Ovary (tissue), 9 donors: ENCODE measurements around the gene ECHDC3. TPM values are rescaled to one million over a fixed set of nuclear protein-coding genes. Genes with fewer than 3 reads are reported as not detected.

ENCODE experiments used
- DNase-seq, 5 donors: peaks; one replicate each; pipeline ENCODE4 v3.0.0-alpha.2; 2019 to 2020
- H3K27ac ChIP-seq, 2 donors: fragments of 200-600 bp; one replicate each; pipeline versions ENCODE4 v1.5.1 to v1.8.0; 2019 to 2022
- H3K27me3 ChIP-seq: fragments of 200-600 bp; one replicate; pipeline ENCODE4 v1.8.0; 2022
- H3K36me3 ChIP-seq: fragments of 200-600 bp; sonication (generic); one replicate; pipeline ENCODE4 v1.5.1; 2019
- H3K4me1 ChIP-seq: one replicate; pipeline ENCODE4 v1.8.1; 2013; ENCODE audit warnings: mild to moderate bottlenecking, moderate library complexity; ENCODE audit not compliant: insufficient read depth
- H3K4me3 ChIP-seq: fragments of 200-600 bp; sonication (generic); one replicate; pipeline ENCODE4 v1.5.1; 2017
- H3K9me3 ChIP-seq, 2 donors: fragments of 200-600 bp in 1 of 2; sonication (generic) in 1 of 2; one replicate each; pipeline versions ENCODE4 v1.5.1 to v1.8.1; 2013 to 2019; ENCODE audit warnings: mild to moderate bottlenecking in 1 of 2, moderate library complexity in 1 of 2
- EP300 ChIP-seq: sonication (generic); formaldehyde crosslinking; IDR thresholded peaks from one replicate; pipeline ENCODE4 v1.6.1; 2017; ENCODE audit warnings: antibody characterized with exemption
- POLR2A ChIP-seq: fragments of 450-650 bp; IDR thresholded peaks from one replicate; pipeline ENCODE4 v1.6.1; 2017; ENCODE audit warnings: antibody characterized with exemption, mild to moderate bottlenecking, moderate library complexity
- WGBS, 3 donors: extraction: QIAGEN DNeasy Blood & Tissue Kit in 1 of 3; methylation state at CpG; one replicate each; pipeline versions ENCODE4 v1.1.5 to v1.1.7; 2013 to 2017; 5-methylcytosine and 5-hydroxymethylcytosine counted together
- intact Hi-C, 4 donors: fragments of 100-400 bp; cut with DNase I; formaldehyde crosslinking; loops; one replicate each; pipeline versions ENCODE4 v1.11.0 to v1.15.1; 2022 to 2023
- polyA plus RNA-seq, 2 donors: library from polyadenylated mRNA; stranded (reverse); fragments of 200-250 nt in 1 of 2; fragments of 350-450 nt in 1 of 2; fragmentation: Illumina TruSeq in 1 of 2; extraction: RNeasy Lipid Tissue Mini Kit (QIAGEN cat#74804) in 1 of 2; gene quantifications; one replicate each; pipeline ENCODE4 v1.2.3, GENCODE V29; 2013 to 2014
- total RNA-seq, 7 donors: library from RNA; depleted of rRNA in 2 of 7; stranded (reverse); fragments of >200 nt in 2 of 7; fragmentation: NEBNext Ultra II Directional in 3 of 7; extraction: Animal tissue kit (Norgen Biotek cat#: 25700) in 3 of 7; gene quantifications; one replicate each; pipeline versions ENCODE4 v1.1.0 to v1.2.4, GENCODE V29; 2016 to 2023
- TF ChIP-seq, protein P1 (sequence below), 3 donors: fragments of 450-650 bp in 2 of 3; fragments of 200-600 bp in 1 of 3; IDR thresholded peaks; one replicate each; pipeline versions ENCODE4 v1.5.1 to v1.8.0; 2016 to 2022; ENCODE audit warnings: antibody characterized with exemption in 3 of 3, mild to moderate bottlenecking in 1 of 3
- donor health status: DM: no; HTN: no; CAD: no; lungs with moderate emphysema.
- donor health status: DM: no; HTN: no; CAD: no.
- donor health status: Bipolar disorder and iron deficiency.
- donor health status: DM: yes; HTN: yes; CAD: no.
- donor health status: DM: no; HTN: no; CAD: no.
- donor health status: DM: yes; HTN: yes; CAD: no.

The ECHDC3 gene
- total and polyA plus RNA-seq, 9 donors: 13.1 to 33.2 (median 17.8) TPM

DNA sequence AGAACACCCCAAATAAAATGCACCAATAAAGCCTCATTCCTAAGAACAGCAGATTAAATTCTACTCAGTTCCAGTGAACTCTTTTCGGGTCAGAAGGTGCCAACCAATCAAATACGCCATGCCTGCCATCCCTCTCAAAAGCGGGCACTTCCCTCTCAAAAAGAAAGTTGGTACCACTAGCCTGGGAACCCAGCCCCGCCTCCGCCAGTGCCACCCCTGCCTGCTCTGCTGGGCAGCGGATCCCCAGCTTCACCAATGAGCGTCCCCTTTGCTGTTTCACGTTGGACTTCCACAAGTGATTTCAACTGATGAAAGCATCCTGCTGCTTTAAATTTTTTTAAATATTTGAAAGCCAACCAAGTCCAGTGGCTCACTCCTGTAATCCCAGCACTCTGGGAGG is 47.8 kb downstream of the ECHDC3 start:
- 58 to 67% (median 60%) methylated on average over 8 of the region's 8 CpGs for WGBS, 3 donors
- no peak for TF ChIP-seq EP300
- no peak for TF ChIP-seq POLR2A
- TF ChIP-seq, protein P1, sequence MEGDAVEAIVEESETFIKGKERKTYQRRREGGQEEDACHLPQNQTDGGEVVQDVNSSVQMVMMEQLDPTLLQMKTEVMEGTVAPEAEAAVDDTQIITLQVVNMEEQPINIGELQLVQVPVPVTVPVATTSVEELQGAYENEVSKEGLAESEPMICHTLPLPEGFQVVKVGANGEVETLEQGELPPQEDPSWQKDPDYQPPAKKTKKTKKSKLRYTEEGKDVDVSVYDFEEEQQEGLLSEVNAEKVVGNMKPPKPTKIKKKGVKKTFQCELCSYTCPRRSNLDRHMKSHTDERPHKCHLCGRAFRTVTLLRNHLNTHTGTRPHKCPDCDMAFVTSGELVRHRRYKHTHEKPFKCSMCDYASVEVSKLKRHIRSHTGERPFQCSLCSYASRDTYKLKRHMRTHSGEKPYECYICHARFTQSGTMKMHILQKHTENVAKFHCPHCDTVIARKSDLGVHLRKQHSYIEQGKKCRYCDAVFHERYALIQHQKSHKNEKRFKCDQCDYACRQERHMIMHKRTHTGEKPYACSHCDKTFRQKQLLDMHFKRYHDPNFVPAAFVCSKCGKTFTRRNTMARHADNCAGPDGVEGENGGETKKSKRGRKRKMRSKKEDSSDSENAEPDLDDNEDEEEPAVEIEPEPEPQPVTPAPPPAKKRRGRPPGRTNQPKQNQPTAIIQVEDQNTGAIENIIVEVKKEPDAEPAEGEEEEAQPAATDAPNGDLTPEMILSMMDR (IDR thresholded peaks at IDR 0.05): no peak
- peak in 1 of 5 donors; percentile 31 for DNase-seq
- H3K4me3 ChIP-seq: no peak overlapping the region
- H3K27me3 ChIP-seq: no peaks in the 10 kb centered on the region
- H3K9me3 ChIP-seq: no peaks in the 10 kb centered on the region
- H3K4me1 ChIP-seq: peaks cover 1% of the 10 kb centered on the region
- intact Hi-C loops: loop anchor here in 2 of 4 donors (10.0 kb wide), 1 partner anchor 195 kb away; no protein-coding TSS in a partner anchor
- no peaks in the 10 kb centered on the region for H3K36me3 ChIP-seq
- no peak overlapping the region for H3K27ac ChIP-seq

DNA sequence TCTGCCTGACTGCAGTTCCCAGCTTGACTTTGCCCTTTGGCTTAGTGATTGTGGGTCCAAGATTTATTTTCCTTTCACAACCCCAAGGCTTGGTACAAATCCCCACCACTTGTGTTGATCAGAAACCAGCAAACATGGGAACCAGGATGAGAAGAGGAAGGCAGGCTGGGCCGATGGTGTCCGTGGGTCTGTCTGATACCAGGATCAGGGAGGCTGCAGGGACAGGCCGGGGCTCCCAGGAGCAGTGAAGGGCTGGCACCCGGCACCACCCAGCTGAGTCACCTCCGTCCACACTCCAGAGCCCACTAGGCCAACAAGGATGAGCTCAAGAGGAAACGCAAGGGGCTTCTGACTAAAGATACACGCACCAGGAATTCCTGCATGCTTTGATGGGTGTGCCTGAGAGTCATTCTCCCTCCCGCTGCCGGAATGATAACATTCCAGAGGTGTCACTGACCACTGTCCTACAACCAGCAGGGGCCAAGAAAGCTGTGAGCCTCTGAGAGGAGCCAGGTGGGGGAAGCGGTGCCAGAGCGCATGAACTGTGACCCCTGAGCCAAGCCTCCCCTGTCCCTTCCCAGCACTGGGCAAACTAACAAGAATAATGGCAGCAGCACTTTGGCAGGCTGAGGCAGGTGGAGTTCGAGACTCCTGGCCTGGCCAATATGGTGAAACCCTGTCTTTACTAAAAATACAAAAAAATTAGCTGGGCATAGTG is 51.7 kb downstream of the ECHDC3 start:
- no peak for TF ChIP-seq EP300
- TF ChIP-seq, protein P1 (IDR thresholded peaks at IDR 0.05): no peak
- TF ChIP-seq POLR2A: no peak
- Histone ChIP-seq H3K27me3 (no peaks in the 10 kb centered on the region), H3K36me3 (no peaks in the 10 kb centered on the region), H3K27ac (no peak overlapping the region), H3K9me3 (no peaks in the 10 kb centered on the region), H3K4me3 (no peak overlapping the region), H3K4me1 (peaks cover 4% of the 10 kb centered on the region)
- 77 to 82% (median 82%) methylated on average over 12 of the region's 12 CpGs for WGBS, 3 donors
- DNase-seq: no peak
- intact Hi-C loops: no loop called here

DNA sequence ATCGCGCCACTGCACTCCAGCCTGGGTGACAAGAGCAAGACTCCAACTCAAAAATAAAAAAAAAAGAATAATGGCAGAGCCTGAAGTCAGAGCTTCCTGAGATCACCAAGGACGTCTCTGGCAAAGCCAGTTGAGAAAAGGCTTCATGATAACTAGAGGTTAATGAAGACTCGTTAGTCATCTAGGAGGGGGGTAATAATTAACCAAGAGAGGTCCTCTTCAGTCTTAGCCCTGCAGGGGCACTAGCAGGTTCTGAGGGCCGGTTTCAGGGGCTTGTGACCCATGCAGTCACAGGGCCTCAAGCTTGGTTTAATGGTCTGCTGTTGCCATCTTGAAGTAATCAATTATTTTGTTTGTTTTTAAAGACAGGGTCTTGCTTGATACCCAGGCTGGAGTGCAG is 52.4 kb downstream of the ECHDC3 start:
- Histone ChIP-seq H3K4me1 (peaks cover 2% of the 10 kb centered on the region), H3K9me3 (no peaks in the 10 kb centered on the region), H3K36me3 (no peaks in the 10 kb centered on the region), H3K27ac (no peak overlapping the region), H3K27me3 (no peaks in the 10 kb centered on the region), H3K4me3 (no peak overlapping the region)
- no peak for TF ChIP-seq POLR2A
- TF ChIP-seq, protein P1 (IDR thresholded peaks at IDR 0.05): no peak
- TF ChIP-seq EP300: no peak
- intact Hi-C loops: no loop called here
- no peak for DNase-seq
- 92 to 96% (median 95%) methylated on average over 5 of the region's 5 CpGs for WGBS, 3 donors

DNA sequence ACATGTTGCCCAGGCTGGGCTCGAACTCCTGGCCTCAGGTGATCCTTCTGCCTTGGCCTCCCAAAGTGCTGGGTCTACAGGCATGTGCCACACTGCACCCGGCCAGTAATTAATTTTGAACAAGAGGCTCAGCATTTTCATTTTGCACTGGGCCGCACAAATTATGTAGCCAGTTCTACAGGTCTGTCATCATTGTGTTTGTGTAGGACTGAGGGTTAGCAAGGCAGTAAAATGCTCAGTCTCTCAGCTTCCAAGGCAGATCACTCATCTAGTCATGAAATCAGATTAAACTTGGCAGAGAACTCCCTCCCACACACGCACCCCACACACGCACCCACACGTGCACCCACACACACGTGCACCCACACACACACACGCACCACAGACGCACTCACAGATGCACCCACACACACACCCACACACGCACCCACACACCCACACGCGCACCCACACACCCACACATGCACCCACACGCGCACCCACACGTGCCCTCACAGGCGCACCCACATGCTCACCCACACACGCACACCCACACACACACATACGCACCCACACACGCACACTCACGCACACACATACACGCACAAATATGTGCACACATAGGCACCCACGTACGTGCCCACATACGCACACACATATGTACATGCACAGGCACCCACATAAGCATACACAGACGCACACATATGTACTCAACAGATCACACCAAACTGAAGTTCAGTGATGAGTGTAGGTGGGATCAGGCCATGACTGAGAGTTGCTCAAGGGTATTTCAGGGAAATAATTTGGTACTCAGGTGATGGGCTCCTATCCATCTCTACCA is 53.1 kb downstream of the ECHDC3 start:
- Histone ChIP-seq H3K4me3 (no peak overlapping the region), H3K27ac (no peak overlapping the region), H3K4me1 (peaks cover 2% of the 10 kb centered on the region), H3K9me3 (no peaks in the 10 kb centered on the region), H3K27me3 (no peaks in the 10 kb centered on the region), H3K36me3 (no peaks in the 10 kb centered on the region)
- DNase-seq: no peak
- intact Hi-C loops: no loop called here
- WGBS, 3 donors: 89 to 90% (median 90%) methylated on average over 25 of the region's 25 CpGs
- TF ChIP-seq, protein P1 (IDR thresholded peaks at IDR 0.05): no peak
- no peak for TF ChIP-seq EP300
- no peak for TF ChIP-seq POLR2A
